Neuronal stem cell (in vitro differentiated cells): ENCODE data around the gene ZNF579.
A peak's percentile ranks its signal among the peaks of the same experiment; 100 is the strongest.

Experiments
- DNase-seq: peaks from one replicate; pipeline ENCODE4 v3.0.0-alpha.2; 2013; ENCODE audit warnings: low spot score
- H2AFZ ChIP-seq: one replicate; pipeline ENCODE4 v1.6.1; 2013; ENCODE audit warnings: mild to moderate bottlenecking, low read length, inconsistent platforms
- H2AK5ac ChIP-seq: 2 replicates; pipeline ENCODE4 v1.6.1; 2013; ENCODE audit warnings: low read depth, mild to moderate bottlenecking, inconsistent platforms, low read length, moderate library complexity, mixed read lengths
- H2BK120ac ChIP-seq: 2 replicates; pipeline ENCODE4 v1.6.1; 2013; ENCODE audit warnings: low read depth, mild to moderate bottlenecking, inconsistent platforms, low read length, moderate library complexity, mixed read lengths
- H2BK12ac ChIP-seq: one replicate; pipeline ENCODE4 v1.6.1; 2013; ENCODE audit warnings: low read length, inconsistent platforms
- H2BK15ac ChIP-seq: 2 replicates; pipeline ENCODE4 v1.6.1; 2013; ENCODE audit warnings: mild to moderate bottlenecking, low read length, inconsistent platforms, mixed read lengths
- H2BK5ac ChIP-seq: one replicate; pipeline ENCODE4 v1.6.1; 2013; ENCODE audit warnings: inconsistent platforms, mild to moderate bottlenecking, low read length, moderate library complexity
- H3K14ac ChIP-seq: one replicate; pipeline ENCODE4 v1.6.1; 2013; ENCODE audit warnings: low read length, inconsistent platforms
- H3K18ac ChIP-seq: 2 replicates; pipeline ENCODE4 v1.6.1; 2013; ENCODE audit warnings: low read length, inconsistent platforms
- H3K23ac ChIP-seq: 2 replicates; pipeline ENCODE4 v1.6.1; 2013; ENCODE audit warnings: low read depth, mild to moderate bottlenecking, mixed read lengths, low read length, inconsistent platforms; ENCODE audit not compliant: poor library complexity
- H3K27ac ChIP-seq: replicated peaks from 3 replicates; pipeline ENCODE4 v1.5.1; 2013; ENCODE audit warnings: low read length, inconsistent platforms
- H3K27me3 ChIP-seq, 3 experiments: 2 replicates each; pipeline ENCODE4 v1.6.1; 2013; ENCODE audit warnings: low read length in 3 of 3, mild to moderate bottlenecking in 2 of 3, inconsistent platforms in 1 of 3, low read depth in 1 of 3, mixed read lengths in 1 of 3, moderate library complexity in 1 of 3; ENCODE audit not compliant: control insufficient read depth in 3 of 3, insufficient read depth in 3 of 3
- H3K36me3 ChIP-seq, 2 donors: replicated peaks in 1 of 2; 2 replicates each; pipeline ENCODE4 v1.6.1; 2013; ENCODE audit warnings: low read length in 2 of 2; ENCODE audit not compliant: control insufficient read depth in 2 of 2, insufficient read depth in 2 of 2
- H3K4ac ChIP-seq: 2 replicates; pipeline ENCODE4 v1.6.1; 2013; ENCODE audit warnings: inconsistent platforms, mild to moderate bottlenecking, low read length, moderate library complexity
- H3K4me1 ChIP-seq, 2 donors: 1 replicate in 1 of 2; 2 replicates in 1 of 2; pipeline ENCODE4 v1.6.1; 2013; ENCODE audit warnings: low read length in 2 of 2, low read depth in 1 of 2; ENCODE audit not compliant: control insufficient read depth in 2 of 2, insufficient read depth in 1 of 2
- H3K4me2 ChIP-seq: one replicate; pipeline ENCODE4 v1.6.1; 2013; ENCODE audit warnings: mild to moderate bottlenecking, low read length, inconsistent platforms; ENCODE audit not compliant: insufficient read depth, poor library complexity, severe bottlenecking
- H3K4me3 ChIP-seq, 2 donors: 2 replicates each; pipeline ENCODE4 v1.5.1; 2013; ENCODE audit warnings: low read length in 2 of 2, mild to moderate bottlenecking in 2 of 2, inconsistent platforms in 1 of 2, moderate library complexity in 1 of 2
- H3K79me1 ChIP-seq: one replicate; pipeline ENCODE4 v1.6.1; 2013; ENCODE audit warnings: low read depth, mild to moderate bottlenecking, inconsistent platforms, low read length, moderate library complexity
- H3K9ac ChIP-seq: one replicate; pipeline ENCODE4 v1.6.1; 2013; ENCODE audit warnings: mild to moderate bottlenecking, low read depth, low read length, inconsistent platforms; ENCODE audit not compliant: poor library complexity
- H3K9me3 ChIP-seq, 2 donors: replicated peaks in 1 of 2; 2 replicates each; pipeline versions ENCODE3 to v1.6.1; 2013; ENCODE audit warnings: low read length in 2 of 2, mild to moderate bottlenecking in 2 of 2, inconsistent platforms in 1 of 2, low read depth in 1 of 2, mixed read lengths in 1 of 2, moderate library complexity in 1 of 2; ENCODE audit not compliant: control insufficient read depth in 2 of 2, insufficient read depth in 1 of 2
- H4K8ac ChIP-seq: one replicate; pipeline ENCODE4 v1.6.1; 2013; ENCODE audit warnings: low read depth, mild to moderate bottlenecking, inconsistent platforms, low read length, moderate library complexity
- H4K91ac ChIP-seq: one replicate; pipeline ENCODE4 v1.6.1; 2013; ENCODE audit warnings: low read length, low read depth, mild to moderate bottlenecking, inconsistent platforms; ENCODE audit not compliant: poor library complexity
- WGBS, 2 donors: extraction: QIAGEN DNeasy Blood & Tissue Kit; methylation state at CpG; one replicate each; pipeline ENCODE4 v1.1.7; 2013; ENCODE audit warnings: missing lambda C conversion rate in 2 of 2, mixed read lengths in 1 of 2; ENCODE audit not compliant: insufficient read length in 2 of 2, insufficient replicate concordance in 1 of 2; ENCODE audit errors: extremely low coverage in 2 of 2; 5-methylcytosine and 5-hydroxymethylcytosine counted together

The ZNF579 gene

GRCh38 chr19:55581823-55582223 lies 1.2 kb upstream of the ZNF579 start:
- no peak overlapping the region for H3K27ac ChIP-seq
- no peak overlapping the region for H3K4me2 ChIP-seq
- no peak overlapping the region for H4K8ac ChIP-seq
- H3K23ac ChIP-seq, result no peak overlapping the region
- no peak overlapping the region for H2BK15ac ChIP-seq
- no peak overlapping the region for H2BK5ac ChIP-seq
- no peaks in the 10 kb centered on the region for H3K27me3 ChIP-seq
- no CpG with 5 or more reads among the region's 6 CpGs for WGBS, 2 donors
- no peak overlapping the region for H4K91ac ChIP-seq
- no peak overlapping the region for H3K9ac ChIP-seq
- H3K4me1 ChIP-seq, result peaks cover 12 to 13% of the 10 kb centered on the region in 2 donors
- peaks cover 10 to 13% of the 10 kb centered on the region in 2 donors for H3K36me3 ChIP-seq
- H2BK120ac ChIP-seq, result no peak overlapping the region
- H3K4me3 ChIP-seq, result no peak overlapping the region
- no peak overlapping the region for H2AFZ ChIP-seq
- H3K14ac ChIP-seq, result no peak overlapping the region
- H3K4ac ChIP-seq, result no peak overlapping the region
- H3K9me3 ChIP-seq, result no peaks in the 10 kb centered on the region
- no peak overlapping the region for H2BK12ac ChIP-seq
- no peak for DNase-seq
- H2AK5ac ChIP-seq, result no peak overlapping the region
- H3K79me1 ChIP-seq, result peaks cover 14% of the 10 kb centered on the region
- no peak overlapping the region for H3K18ac ChIP-seq

GRCh38 chr19:55581145-55581822 lies 636 bp upstream of the ZNF579 start:
- Histone ChIP-seq H3K9ac (no peak overlapping the region), H2BK5ac (no peak overlapping the region), H2AK5ac (no peak overlapping the region), H3K36me3 (peaks cover 14 to 15% of the 10 kb centered on the region in 2 donors), H3K27ac (peak overlapping the region; percentile 18), H2BK12ac (no peak overlapping the region), H3K4ac (no peak overlapping the region), H3K79me1 (peaks cover 14% of the 10 kb centered on the region), H3K23ac (no peak overlapping the region), H3K9me3 (no peaks in the 10 kb centered on the region), H3K27me3 (no peaks in the 10 kb centered on the region), H4K91ac (no peak overlapping the region), H3K4me3 (peak overlapping the region; percentile 93 to 99), H3K14ac (no peak overlapping the region), H3K18ac (peak overlapping the region; percentile 53), H4K8ac (no peak overlapping the region), H2BK15ac (no peak overlapping the region), H2AFZ (peak overlapping the region; percentile 86), H3K4me2 (peak overlapping the region; percentile 15), H2BK120ac (no peak overlapping the region), H3K4me1 (peaks cover 8 to 9% of the 10 kb centered on the region in 2 donors)
- DNase-seq, result no peak
- no CpG with 5 or more reads among the region's 12 CpGs for WGBS, 2 donors

- H3K36me3 ChIP-seq, result peaks cover 18% of the 10 kb centered on the region in 2 donors
- no peaks in the 10 kb centered on the region for H3K27me3 ChIP-seq
- no peak overlapping the region for H4K8ac ChIP-seq
- H3K4me1 ChIP-seq, result peaks cover 0 to 3% of the 10 kb centered on the region in 2 donors
- peak overlapping the region; percentile 92 for H3K27ac ChIP-seq
- H3K4me2 ChIP-seq, result peak overlapping the region; percentile 87
- H2BK15ac ChIP-seq, result peak overlapping the region; percentile 92
- H2BK5ac ChIP-seq, result peak overlapping the region; percentile 99
- H2AK5ac ChIP-seq, result peak overlapping the region; percentile 99
- peak overlapping the region; percentile 100 for H3K18ac ChIP-seq
- peak overlapping the region; percentile 98 for H3K23ac ChIP-seq
- H3K9ac ChIP-seq, result peak overlapping the region; percentile 97
- no peak for DNase-seq
- peak overlapping the region; percentile 53 for H4K91ac ChIP-seq
- peak overlapping the region; percentile 93 to 99 for H3K4me3 ChIP-seq
- peak overlapping the region; percentile 85 for H2AFZ ChIP-seq
- peak overlapping the region; percentile 82 for H3K14ac ChIP-seq
- peak overlapping the region; percentile 94 for H2BK120ac ChIP-seq
- no CpG with 5 or more reads among the region's 20 CpGs for WGBS, 2 donors
- no peak overlapping the region for H2BK12ac ChIP-seq
- peaks cover 14% of the 10 kb centered on the region for H3K79me1 ChIP-seq
- H3K9me3 ChIP-seq, result no peaks in the 10 kb centered on the region
- H3K4ac ChIP-seq, result peak overlapping the region; percentile 99
Observed at GRCh38 chr19:55579766-55580621, 654 bp downstream of the ZNF579 start.
